ENCODE measurements around the gene CYP1A2. TPM values are rescaled to one million over a fixed set of nuclear protein-coding genes. Genes with fewer than 3 reads are reported as not detected.

Gene CYP1A2
- total RNA-seq, 1 donor from 2014 or later = not detected

DNA sequence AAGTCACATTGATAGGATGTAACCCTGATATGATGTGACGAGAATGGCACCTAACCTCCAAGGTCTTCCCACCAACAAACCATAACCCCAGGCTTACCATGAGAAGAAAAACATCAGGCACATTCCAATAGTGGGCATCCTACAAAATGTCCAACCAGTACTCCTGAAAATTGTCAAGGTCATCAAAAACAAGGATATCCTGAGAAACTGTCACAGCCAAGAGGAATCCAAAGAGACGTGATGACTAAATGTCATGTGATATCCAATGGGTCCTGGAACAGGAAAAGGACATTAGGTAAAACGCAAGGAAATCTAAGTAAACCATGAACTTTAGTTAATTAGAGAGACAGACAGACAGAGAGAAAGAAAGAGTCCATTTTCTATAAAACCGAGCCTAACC is 2.3 kb upstream of the CYP1A2 start:
- FAIRE-seq (no peak), DNase-seq (ENCODE audit: low read depth) (no peak)
- H3K27me3 ChIP-seq (ENCODE audit: control insufficient read depth, insufficient read depth, low read length) = no peaks in the 10 kb centered on the region
- no peak overlapping the region for H3K4me3 ChIP-seq (ENCODE audit: low read depth, low read length)
- TF ChIP-seq, protein P1, sequence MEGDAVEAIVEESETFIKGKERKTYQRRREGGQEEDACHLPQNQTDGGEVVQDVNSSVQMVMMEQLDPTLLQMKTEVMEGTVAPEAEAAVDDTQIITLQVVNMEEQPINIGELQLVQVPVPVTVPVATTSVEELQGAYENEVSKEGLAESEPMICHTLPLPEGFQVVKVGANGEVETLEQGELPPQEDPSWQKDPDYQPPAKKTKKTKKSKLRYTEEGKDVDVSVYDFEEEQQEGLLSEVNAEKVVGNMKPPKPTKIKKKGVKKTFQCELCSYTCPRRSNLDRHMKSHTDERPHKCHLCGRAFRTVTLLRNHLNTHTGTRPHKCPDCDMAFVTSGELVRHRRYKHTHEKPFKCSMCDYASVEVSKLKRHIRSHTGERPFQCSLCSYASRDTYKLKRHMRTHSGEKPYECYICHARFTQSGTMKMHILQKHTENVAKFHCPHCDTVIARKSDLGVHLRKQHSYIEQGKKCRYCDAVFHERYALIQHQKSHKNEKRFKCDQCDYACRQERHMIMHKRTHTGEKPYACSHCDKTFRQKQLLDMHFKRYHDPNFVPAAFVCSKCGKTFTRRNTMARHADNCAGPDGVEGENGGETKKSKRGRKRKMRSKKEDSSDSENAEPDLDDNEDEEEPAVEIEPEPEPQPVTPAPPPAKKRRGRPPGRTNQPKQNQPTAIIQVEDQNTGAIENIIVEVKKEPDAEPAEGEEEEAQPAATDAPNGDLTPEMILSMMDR (IDR thresholded peaks at IDR 0.05; ENCODE audit: insufficient read depth, low read length, severe bottlenecking) = no peak
- no peaks in the 10 kb centered on the region for H3K36me3 ChIP-seq (ENCODE audit: control insufficient read depth, insufficient read depth, low read length)

DNA sequence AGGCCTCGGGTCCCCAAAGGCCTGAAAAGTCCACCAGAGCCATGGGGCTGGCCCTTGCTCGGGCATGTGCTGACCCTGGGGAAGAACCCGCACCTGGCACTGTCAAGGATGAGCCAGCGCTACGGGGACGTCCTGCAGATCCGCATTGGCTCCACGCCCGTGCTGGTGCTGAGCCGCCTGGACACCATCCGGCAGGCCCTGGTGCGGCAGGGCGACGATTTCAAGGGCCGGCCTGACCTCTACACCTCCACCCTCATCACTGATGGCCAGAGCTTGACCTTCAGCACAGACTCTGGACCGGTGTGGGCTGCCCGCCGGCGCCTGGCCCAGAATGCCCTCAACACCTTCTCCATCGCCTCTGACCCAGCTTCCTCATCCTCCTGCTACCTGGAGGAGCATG is 1.2 kb downstream of the CYP1A2 start:
- no peak overlapping the region for H3K4me3 ChIP-seq (ENCODE audit: low read depth, low read length)
- DNase-seq (ENCODE audit: low read depth) = no peak
- no peaks in the 10 kb centered on the region for H3K27me3 ChIP-seq (ENCODE audit: control insufficient read depth, insufficient read depth, low read length)
- no peaks in the 10 kb centered on the region for H3K36me3 ChIP-seq (ENCODE audit: control insufficient read depth, insufficient read depth, low read length)
- TF ChIP-seq, protein P1 (IDR thresholded peaks at IDR 0.05; ENCODE audit: insufficient read depth, low read length, severe bottlenecking) = no peak
- FAIRE-seq = no peak

DNA sequence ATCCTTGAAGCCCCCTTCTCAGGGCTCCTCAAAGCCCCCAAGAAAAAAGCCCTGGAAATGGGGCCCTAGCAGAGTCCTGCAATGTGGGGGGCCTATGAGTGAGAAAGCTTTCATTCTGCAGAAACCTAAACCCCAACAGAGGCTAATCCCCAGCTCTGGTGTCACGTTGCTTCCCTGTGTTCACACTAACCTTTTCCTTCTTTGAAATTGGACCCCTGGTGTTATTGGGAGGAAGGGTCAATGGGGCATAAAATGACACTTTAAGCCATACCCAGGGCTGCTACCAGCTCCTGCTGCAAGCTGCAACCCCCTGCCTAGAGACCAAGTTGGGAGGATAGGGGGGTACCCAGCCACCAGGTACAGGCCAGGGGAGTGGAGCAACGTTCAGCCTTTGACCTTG is 2.1 kb downstream of the CYP1A2 start:
- DNase-seq (ENCODE audit: low read depth) (no peak), FAIRE-seq (no peak)
- Histone ChIP-seq H3K27me3 (ENCODE audit: control insufficient read depth, insufficient read depth, low read length) (no peaks in the 10 kb centered on the region), H3K36me3 (ENCODE audit: control insufficient read depth, insufficient read depth, low read length) (no peaks in the 10 kb centered on the region), H3K4me3 (ENCODE audit: low read depth, low read length) (no peak overlapping the region)
- TF ChIP-seq, protein P1 (IDR thresholded peaks at IDR 0.05; ENCODE audit: insufficient read depth, low read length, severe bottlenecking) = no peak

DNA sequence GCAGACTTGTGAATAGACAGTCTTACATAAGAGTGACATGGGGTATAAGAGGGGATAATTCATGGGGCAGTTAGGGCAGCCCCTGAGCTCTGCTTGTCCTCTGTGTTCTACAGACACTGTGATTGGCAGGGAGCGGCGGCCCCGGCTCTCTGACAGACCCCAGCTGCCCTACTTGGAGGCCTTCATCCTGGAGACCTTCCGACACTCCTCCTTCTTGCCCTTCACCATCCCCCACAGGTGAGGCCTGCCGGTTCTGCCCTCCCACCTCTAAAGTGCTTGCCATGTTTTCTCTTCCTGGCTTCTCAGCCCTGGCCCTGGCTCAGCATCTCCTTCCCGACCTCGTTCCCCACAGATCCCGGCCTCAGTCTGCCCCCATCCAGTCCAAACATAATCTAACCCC is 3.4 kb downstream of the CYP1A2 start:
- no peaks in the 10 kb centered on the region for H3K27me3 ChIP-seq (ENCODE audit: control insufficient read depth, insufficient read depth, low read length)
- H3K36me3 ChIP-seq (ENCODE audit: control insufficient read depth, insufficient read depth, low read length) = no peaks in the 10 kb centered on the region
- no peak for FAIRE-seq
- no peak for DNase-seq (ENCODE audit: low read depth)
- TF ChIP-seq, protein P1 (IDR thresholded peaks at IDR 0.05; ENCODE audit: insufficient read depth, low read length, severe bottlenecking) = no peak
- no peak overlapping the region for H3K4me3 ChIP-seq (ENCODE audit: low read depth, low read length)

DNA sequence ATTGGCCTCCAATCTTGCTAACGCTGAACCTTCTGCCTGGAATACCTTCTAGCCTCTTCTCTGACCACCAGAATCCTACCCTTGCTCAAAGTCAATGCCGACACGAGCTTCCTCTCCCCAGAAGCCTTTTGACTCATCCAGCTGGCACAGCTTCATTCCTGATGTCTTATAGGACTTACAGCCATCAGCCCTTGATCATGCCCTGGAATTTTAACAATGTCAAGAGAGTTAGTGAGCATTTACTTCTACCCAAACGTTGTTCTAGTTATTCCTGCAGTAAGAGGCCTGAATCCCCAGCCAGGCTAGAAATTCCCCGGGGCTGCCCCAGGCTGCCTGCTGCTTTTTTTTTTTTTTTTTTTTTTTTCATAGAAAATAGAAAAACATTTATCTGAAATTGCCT is 3.9 kb downstream of the CYP1A2 start:
- Histone ChIP-seq H3K27me3 (ENCODE audit: control insufficient read depth, insufficient read depth, low read length) (no peaks in the 10 kb centered on the region), H3K36me3 (ENCODE audit: control insufficient read depth, insufficient read depth, low read length) (no peaks in the 10 kb centered on the region), H3K4me3 (ENCODE audit: low read depth, low read length) (no peak overlapping the region)
- FAIRE-seq (no peak), DNase-seq (ENCODE audit: low read depth) (peak; percentile 63)
- TF ChIP-seq, protein P1 (IDR thresholded peaks at IDR 0.05; ENCODE audit: insufficient read depth, low read length, severe bottlenecking) = no peak

DNA sequence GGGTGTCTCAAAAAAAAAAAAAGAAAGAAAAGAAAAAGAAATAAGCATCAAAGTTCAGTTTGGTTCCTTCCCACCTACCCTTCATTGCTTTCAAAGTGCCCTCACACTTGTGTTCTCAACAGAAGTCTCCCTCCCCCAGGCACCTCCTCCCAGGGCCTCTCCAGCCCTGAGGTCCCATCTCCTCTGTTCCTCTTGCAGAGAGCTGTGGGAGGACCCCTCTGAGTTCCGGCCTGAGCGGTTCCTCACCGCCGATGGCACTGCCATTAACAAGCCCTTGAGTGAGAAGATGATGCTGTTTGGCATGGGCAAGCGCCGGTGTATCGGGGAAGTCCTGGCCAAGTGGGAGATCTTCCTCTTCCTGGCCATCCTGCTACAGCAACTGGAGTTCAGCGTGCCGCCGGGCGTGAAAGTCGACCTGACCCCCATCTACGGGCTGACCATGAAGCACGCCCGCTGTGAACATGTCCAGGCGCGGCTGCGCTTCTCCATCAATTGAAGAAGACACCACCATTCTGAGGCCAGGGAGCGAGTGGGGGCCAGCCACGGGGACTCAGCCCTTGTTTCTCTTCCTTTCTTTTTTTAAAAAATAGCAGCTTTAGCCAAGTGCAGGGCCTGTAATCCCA is 6.1 kb downstream of the CYP1A2 start:
- DNase-seq (ENCODE audit: low read depth) = no peak
- Histone ChIP-seq H3K27me3 (ENCODE audit: control insufficient read depth, insufficient read depth, low read length) (no peaks in the 10 kb centered on the region), H3K4me3 (ENCODE audit: low read depth, low read length) (no peak overlapping the region), H3K36me3 (ENCODE audit: control insufficient read depth, insufficient read depth, low read length) (no peaks in the 10 kb centered on the region)
- TF ChIP-seq, protein P1 (IDR thresholded peaks at IDR 0.05; ENCODE audit: insufficient read depth, low read length, severe bottlenecking) = no peak
- FAIRE-seq = no peak
